CD4-positive, alpha-beta T cell treated with Interleukin-6 for 4 hours (primary cell): ENCODE measurements around the gene ETFA.
"Not testable (repeated sequence)": the region's sequence is repeated elsewhere in the genome, so short reads cannot be mapped to it uniquely, and the experiment has no call there.

ENCODE experiments used
- DNase-seq: peaks from one replicate; pipeline ENCODE4 v3.0.0-alpha.2; 2020; ENCODE audit warnings: mixed read lengths

ETFA gene

GRCh38 chr15:76324066-76324465 is 12.8 kb upstream of the ETFA start:
- DNase-seq: no peak

GRCh38 chr15:76321602-76322001 is 10.3 kb upstream of the ETFA start:
- DNase-seq: no peak

DNA sequence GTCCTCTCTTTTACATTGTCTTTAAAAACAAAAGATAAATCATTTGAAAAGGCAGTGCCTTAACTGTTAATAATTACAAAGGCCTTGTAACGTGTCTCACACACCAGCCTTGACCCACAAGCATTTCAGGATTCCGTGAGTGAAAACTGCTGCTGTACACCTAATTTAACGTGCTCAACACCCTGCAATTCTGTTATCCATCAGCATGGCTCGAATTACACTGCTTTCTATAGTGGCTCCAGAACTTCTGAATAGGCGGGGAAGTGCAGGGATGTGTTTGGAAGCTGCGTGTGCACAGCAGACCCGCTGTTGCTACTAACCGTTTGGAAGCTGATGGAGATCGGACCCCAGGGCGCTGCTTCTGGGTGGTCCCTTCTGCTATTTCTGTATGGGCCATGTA is 9.9 kb upstream of the ETFA start:
- DNase-seq: no peak

DNA sequence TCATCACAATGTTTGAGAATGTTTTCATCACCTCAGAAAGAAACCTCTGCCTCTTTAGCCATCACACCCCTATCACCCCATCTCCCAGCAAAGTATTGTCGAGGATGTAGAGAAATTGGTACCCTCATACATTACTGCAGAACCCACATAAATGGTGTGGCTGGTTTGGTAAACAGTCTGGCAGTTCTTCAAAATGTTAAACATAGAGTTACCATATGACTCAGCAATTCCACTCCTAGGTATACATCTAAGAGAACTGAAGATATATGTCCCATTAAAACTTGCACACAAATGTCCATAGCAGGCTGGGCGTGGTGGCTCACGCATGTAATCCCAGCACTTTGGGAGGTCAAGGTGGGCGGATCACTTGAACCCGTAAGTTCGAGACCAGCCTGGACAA is 8.7 kb upstream of the ETFA start:
- DNase-seq: no peak

DNA sequence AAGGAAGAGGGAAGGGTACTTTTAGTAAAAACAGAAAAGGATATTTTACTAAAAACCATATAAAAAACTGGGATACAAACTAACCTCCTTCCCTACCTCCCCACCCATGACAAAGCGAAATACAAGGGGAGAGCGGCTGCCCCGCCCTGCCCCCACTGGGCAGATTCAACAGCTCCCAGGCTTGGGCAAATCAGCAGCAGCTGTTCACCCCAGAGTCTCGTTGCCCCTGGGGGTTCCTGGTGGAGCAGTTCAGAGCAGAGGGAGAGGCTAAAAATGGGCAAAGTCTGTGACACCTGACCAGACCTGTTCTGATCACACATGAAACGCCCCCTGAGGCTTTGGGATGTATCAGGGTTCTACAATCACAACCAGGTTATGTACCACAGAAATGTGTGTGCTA is 2.5 kb upstream of the ETFA start:
- no peak for DNase-seq

DNA sequence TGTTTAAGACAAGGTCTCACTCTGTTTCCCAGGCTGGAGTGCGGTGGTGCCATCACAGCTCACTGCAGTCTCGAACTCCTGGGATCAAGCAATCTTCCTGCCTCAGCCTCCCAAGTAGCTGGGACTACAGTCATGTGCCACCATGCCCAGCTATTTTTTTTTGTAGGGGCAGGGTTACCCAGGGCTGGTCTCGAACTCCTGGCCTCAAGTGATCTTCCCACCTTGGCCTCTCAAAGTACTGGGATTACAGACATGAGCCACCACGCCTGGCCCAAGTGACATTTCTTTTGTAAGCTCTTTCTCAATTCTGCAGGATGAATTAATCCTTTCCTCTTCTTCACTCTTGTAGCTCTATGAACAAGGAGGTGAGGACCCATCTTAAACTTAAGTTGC is 1.9 kb upstream of the ETFA start:
- not testable (repeated sequence) for DNase-seq

GRCh38 chr15:76312540-76313174 is 1.4 kb upstream of the ETFA start:
- no peak for DNase-seq

DNA sequence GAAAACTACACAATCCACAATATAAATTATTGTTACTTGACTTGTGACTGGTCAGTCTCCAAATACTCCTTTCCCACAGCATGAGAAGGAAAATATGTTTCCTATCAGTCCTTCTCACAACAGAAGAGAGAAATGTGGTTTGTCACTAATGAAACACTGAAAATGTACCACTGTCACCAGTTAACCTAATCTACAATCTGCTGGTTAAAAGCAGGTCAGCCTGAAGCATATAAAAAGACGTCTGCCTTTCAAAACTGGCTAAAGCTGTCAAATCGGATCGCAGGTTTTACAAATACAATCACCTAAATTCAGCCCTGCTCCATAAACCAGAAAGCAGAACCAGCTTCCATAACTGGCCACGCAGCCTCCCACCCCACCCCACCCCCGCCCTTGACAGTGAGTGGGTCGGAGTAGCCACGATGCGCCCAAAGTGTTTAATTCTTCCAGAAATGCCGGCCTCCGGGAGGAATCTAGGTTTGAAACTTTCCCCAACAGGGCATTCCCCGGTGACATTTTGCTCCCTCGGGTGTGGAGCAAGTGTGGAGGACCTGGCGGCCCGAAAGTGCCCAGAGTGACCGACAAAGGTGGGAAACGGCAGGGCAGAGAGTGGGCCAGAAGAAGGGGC is 682 bp downstream of the ETFA start:
- DNase-seq: peak; percentile 17

DNA sequence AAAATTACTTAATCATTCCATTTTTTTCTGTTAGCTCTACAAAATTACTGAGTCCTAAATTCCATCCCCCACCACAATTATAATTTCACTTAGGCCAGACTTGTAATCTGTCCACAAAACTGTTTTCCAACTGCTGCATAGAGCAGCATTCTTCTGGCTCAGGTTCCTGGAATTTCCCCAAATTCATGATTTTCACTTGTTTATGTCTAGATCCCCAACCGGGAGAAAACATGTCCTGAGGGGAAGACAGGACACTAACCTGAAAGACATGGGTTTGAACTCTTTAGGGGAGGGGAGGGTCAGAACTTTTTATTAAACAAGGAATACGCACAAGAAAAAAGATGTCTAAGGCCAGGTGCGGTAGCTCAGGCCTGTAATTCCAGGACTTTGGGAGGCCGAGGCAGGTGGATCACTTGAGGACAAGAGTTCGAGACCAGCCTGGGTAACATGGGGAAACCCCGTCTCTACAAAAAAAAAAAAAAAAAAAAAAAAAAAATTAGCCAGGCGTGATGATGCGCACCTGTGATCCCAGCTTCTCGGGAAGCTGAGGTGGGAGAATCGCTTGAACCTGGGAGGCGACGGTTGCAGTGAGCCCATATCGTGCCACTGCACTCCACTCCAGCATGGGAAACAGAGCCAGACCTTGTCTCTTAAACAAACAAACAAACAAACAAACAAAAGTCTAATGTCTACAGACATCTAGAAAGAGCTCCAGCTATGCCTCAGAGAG is 1.5 kb downstream of the ETFA start:
- no peak for DNase-seq

- no peak for DNase-seq
Observed at GRCh38 chr15:76303909-76304308, 7.4 kb downstream of the ETFA start.

GRCh38 chr15:76299786-76300185 is 11.5 kb downstream of the ETFA start:
- no peak for DNase-seq

- DNase-seq: no peak
Observed at GRCh38 chr15:76298986-76299385, 12.3 kb downstream of the ETFA start.

- DNase-seq: not testable (repeated sequence)
Observed at GRCh38 chr15:76297951-76298350, 13.3 kb downstream of the ETFA start.

DNA sequence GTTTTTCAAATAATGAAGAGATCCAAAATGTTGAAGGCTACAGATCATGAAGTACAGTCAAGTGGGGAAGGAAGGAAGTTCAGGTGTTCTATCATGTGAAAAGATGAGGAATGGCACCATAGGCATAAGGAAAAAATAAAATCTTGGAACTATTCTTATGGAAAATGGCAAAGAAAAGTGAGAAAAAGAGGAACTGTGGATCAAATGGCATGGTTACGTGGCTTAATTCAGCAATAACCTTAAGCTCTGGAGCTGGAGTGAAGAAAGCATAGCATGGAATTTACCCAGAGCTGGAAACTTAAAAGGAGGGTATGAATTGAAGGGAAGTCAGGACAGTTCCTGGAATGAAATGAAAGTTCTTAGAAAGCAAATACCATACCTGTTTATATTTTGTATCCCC is 14.4 kb downstream of the ETFA start:
- DNase-seq: no peak

- not testable (repeated sequence) for DNase-seq
Observed at GRCh38 chr15:76294463-76294862, 16.8 kb downstream of the ETFA start.

DNA sequence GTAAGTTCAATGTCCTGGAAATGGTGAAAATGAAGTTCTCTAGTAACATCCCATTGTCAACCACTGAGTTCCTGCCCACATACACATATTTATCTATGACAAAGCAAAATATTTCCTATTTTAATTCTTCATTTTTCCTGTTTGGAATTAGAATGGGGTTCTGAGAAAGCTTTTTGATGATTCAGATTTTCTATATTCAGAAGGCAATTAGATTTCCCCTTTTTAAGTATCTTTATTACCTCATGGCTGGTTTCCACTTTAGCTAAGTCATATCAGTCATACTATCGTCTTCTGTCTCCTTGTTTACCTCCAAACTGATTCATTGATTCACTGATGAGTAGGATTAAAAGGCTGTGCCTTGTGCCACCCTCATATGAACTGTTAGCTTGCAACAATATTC is 17.9 kb downstream of the ETFA start:
- no peak for DNase-seq

- DNase-seq: no peak
Observed at GRCh38 chr15:76289582-76289981, 21.7 kb downstream of the ETFA start.

DNA sequence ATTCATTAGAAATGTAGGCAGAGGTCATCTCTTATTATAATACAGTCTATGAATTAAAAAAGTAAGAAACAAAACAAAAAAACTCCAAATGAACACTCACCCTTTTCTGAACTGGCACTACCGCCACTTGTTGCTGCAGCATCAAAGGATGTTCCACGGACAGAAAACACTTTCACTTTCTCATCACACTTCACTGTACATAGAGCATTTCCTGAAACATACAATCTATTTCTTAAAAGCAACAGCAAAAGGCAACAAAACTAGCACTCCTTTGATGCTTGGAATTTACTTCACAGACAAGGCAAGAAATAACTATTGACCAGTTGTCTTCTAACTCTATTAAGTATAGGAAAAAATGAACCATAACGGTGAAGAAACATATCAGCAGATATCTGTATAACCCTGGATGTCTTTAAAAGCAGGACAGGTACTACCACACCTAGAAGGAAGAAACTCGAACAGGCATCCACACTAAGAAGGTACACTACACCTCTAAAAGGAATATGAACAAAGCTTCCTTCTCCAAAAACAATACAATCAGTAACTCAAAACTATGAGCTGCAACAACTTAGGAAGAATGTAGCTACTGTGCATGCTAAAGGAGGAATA is 24.9 kb downstream of the ETFA start:
- peak; percentile 50 for DNase-seq

DNA sequence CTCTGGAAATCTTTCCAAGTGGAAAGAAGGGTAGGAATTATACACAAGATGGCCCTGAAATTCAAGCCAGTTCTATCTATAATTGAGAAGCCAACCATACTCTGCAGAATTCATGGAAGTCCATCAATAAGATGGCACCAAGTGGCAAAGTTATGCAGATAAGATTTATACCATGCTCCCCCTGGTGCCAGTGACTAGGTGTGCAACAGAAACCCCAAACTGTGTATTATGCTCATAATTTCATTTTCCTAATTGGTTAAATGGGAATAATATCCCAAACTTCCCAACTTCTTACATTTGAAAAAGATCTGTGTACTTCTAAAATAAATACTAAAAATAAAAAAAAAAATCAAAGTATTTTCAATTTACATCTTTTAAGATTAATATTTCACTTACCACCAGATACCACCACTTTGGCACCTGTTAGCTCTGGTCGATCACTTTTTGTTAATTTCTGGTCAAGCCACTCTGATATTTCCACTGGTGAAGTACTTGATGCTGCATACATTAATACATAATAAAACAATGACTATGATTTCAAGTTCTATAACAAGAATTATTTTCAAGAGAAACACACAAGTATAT is 25.9 kb downstream of the ETFA start:
- DNase-seq: peak; percentile 7

GRCh38 chr15:76282465-76282864 is 28.8 kb downstream of the ETFA start:
- DNase-seq: no peak

DNA sequence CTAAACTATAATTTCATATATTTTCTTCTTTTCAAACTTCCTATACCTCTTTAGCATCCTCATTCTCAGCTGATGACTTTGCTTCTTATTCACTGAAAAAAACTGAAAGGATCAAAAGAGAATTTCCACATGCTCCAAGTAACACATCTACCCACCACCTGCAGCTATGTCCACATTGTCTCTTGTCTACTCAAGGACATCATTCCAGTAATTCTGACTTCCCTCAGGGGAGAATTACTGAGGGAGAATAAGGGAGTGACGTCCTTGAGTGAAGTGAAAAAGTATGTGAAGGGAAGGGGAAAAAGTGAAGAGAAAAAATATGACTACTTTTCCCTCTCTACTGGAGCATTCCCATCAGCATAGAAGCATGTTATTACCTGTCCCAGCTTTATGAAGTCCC is 32.6 kb downstream of the ETFA start:
- no peak for DNase-seq

GRCh38 chr15:76274821-76275220 is 36.4 kb downstream of the ETFA start:
- no peak for DNase-seq

- DNase-seq: no peak
Observed at GRCh38 chr15:76274226-76274625, 37.0 kb downstream of the ETFA start.

- DNase-seq: no peak
Observed at GRCh38 chr15:76270876-76271275, 40.4 kb downstream of the ETFA start.
